HG03064 (cell line): ENCODE data around the gene MIF4GD.
A peak's percentile ranks its signal among the peaks of the same experiment; 100 is the strongest.
"Not testable (repeated sequence)": the region's sequence is repeated elsewhere in the genome, so short reads cannot be mapped to it uniquely, and the experiment has no call there.

Experiments
- ATAC-seq: cut with Tn5 transposase; IDR thresholded peaks from one replicate; pipeline ENCODE4 v1.9.1; 2021; ENCODE audit warnings: low read depth; ENCODE audit not compliant: unreplicated experiment

Gene MIF4GD

DNA sequence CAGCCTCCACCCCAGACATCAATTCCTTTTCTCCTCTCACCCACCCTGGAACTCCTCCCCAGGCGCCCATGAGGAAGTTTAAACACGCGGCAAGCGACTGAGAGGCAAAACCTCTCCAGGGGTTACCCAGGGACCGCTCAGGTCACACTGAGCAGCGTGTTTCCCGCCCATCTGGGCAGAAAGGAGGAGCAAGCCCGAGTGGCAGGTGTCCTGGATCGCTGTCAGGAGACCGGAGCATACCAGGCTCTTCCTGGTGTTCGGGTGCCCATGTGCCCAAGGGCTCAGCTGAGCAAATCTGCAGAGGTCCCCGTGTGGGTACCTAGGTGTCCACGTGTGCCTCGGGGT lies 17.7 kb upstream of the MIF4GD start:
- ATAC-seq, result peak; percentile 6

DNA sequence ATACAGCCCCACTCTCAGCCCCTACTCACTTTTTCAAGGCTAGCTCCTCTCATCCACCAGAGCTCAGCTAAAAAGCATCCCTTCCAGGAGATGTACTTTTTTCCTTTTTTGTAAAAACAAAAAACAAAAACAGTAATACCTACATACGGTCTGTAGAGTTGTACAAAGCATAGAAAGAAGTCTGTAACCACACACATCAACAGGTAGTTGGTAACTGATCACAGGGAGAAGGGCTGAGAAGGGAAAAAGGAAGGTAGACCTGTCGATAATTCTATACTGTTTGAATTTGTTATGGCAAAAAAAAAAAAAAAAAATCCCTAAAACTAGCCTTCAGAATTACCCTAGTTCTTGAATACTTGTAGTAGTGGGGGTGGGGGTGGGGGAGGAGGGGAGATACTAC lies 17.3 kb upstream of the MIF4GD start:
- ATAC-seq, result no peak

DNA sequence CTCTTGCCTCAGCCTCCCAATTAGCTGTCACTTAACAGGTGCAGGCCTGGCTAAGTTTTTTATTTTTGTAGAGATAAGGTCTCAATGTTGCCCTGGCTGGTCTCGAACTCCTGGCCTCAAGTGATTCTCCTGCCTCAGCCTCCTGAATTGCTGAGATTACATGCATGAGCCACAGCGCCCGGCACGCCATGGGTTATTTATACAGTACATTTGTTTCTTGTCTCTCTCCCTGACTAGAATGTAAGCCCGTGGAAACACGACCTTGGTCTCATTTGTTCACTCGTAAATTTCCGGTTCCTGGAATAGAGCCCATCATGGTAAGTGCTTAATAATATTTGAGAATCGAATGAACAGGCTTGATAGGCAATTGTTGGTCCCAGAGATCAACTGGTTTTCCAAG lies 16.2 kb upstream of the MIF4GD start:
- no peak for ATAC-seq

DNA sequence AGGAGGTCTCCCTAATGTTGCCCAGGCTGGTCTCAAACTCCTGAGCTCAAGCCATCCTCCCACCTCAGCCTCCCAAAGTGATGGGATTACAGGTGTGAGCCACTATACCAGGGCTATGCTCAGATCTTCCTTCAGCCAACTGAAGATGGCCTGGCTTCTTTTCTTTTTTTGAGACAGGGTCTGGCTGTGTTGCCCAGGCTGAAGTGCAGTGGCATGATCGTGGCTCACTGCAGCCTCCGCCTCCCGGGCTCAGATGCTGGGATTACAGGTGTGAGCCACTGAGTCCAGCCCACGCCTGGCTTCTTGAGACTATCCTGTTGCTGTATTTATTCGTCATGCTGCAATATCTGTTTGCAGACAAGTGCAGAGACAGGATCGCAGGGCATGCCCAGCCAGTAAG lies 14.1 kb upstream of the MIF4GD start:
- no peak for ATAC-seq

DNA sequence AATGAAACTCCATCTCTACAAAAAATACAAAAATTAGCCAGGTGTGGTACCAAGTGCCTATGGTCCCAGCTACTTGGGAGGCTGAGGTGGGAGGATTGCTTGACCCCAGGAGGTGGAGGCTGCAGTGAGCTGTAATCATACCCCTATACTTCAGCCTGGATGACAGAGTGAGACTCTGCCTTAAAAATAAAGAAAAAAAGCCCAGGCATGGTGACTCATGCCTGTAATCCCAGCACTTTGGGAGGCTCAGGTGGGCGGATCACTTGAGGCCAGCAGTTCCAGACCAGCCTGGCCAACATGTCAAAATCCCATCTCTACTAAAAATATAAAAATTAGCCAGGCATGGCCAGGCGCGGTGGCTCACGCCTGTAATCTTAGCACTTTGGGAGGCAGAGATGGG lies 9.2 kb upstream of the MIF4GD start:
- not testable (repeated sequence) for ATAC-seq

DNA sequence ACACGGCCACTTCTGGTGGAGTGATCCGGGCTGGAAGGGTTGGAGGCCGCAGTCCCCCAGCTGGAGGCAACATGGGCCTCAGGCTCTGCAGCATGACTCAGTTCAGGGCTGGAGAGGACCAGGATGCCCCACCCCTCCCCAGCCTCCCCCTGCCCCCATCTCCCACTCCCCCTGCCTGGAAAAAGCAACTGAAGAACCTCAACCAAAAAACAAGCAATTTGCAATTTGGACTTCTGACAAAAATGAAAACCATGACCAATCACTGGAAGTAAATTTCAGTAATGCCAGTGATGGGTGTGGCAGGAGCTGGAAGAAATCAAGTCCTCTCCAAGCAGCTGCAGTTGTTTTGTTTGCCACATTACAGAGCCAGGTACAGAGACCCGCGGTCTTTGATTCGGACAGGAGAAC lies 6.6 kb upstream of the MIF4GD start:
- no peak for ATAC-seq

DNA sequence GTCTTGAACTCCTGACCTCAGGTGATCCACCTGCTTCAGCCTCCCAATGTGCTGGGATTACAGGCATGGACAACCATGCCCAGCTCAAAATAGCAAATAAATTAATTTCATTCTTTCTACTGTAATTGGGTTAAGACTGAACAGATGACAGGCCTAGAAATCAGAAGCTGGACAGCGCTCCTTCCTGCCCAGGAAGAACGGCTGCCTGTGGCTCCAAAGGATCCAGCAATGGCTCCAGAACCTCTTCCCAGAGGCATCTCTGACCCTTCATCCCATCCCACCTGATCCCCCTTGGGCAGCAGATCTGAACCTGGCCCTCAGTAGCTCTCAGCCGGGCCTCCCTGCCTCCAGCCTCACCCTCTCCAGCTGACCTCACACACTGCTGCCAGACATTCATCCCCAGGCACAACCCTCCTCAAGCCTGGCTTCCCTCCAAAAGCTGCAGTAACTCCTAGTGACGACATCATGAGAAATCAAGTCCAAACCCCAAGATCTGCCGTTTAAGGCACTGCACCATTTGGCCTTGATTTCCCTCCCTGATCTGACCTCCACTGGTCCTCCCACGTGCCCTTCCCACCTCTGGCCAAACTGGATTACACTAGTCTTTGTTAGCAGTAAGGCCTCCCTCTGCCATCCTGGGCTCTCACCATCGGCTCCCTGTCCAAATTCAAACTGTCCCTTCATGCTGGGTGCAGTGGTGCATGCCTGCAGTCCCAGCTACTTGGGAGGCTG lies 3.1 kb upstream of the MIF4GD start:
- ATAC-seq, result no peak

DNA sequence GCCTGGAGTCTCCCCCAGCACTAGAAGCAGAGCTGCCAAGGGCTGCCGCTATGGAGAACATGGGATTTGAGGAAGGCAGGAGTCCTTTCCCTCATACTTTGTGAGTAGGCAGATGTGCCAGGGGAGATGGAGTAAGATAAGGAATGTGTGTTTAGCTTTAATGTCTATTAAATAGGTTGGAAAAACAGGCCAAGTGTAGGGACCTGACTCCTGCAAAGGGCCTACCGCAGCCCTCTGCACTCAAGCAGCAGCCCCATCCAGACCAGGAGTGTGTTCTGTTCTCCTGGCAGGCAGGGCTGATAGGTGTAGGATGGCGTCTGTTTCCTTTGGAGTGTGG lies 1.8 kb upstream of the MIF4GD start:
- ATAC-seq, result no peak

DNA sequence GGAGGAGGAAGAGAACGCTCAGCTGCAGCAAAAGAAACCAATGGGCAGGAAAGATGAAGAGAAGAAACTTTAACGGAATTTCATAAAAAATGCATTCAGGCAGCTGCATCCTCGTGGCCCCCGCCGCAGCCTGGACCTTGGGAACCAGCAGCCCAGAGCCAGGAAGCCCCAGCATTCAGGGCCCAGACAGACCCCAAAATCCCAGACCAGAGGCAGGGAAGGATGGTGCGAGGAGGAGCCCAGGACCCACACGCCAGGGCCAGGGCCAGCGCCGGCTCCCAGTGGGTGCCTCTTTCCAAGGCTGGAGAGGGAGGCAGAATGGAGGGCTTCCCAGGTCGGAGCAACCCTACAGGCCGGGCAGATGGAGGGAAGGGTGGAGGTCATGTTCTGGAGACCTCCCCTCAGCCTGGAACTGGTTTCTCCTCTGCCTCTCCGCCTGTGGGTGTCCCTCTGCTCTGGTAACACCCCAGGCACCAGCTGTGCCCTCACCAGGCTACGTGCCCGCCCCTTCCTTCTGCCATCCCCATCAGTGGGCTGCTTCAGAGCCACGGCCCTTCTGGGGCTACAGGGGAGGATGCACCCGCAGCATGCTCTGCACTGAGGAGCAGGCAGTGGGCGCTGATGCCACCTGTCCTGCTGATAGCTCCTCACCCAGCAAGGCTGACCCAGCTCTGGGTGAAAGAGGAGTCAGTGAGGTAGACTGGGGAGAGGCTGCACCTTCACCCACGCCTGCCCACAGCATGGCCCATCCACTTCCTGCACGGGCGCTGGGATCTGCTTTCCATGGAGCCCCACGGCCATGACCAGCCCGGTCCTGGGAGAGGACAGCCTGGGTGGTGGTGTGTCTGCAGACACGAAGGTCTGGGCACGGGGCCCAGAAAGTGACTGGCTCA lies 1.2 kb upstream of the MIF4GD start:
- no peak for ATAC-seq

DNA sequence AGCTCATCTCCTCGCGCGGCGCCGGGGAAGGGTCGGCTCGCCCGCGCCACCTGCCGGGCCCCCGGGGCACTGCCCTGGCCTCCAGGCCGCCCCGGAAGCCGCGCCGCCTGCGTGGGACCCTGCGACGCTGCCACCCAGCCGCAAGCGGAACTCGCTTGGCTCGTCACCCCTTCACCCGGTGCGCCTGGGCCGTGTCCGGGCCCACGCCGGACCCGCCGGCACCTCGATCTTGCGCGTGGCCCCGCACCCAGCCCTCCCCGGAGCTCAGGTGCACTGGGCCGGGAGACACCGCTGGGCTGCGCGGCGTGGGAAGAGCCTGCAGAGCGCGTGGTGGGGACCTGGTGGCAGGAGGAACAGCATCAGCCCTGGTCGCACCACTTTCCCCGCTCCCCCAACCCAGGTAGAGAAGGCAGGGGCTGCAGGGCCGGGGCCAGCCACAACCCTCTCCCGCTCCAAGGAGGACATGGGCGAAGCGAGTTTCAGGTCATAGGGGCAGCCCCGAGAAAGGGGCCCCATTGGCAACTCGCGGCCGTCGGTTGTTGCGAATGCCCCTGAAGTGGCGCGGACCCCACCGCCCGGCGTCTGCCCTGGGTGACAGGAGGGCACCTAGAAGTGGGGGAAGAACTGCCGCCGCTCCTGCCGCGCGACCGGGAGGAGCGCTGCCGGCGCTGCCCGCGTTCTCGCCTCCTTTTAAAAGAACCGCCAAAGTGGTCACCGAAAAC lies 363 bp upstream of the MIF4GD start:
- peak; percentile 62 for ATAC-seq

DNA sequence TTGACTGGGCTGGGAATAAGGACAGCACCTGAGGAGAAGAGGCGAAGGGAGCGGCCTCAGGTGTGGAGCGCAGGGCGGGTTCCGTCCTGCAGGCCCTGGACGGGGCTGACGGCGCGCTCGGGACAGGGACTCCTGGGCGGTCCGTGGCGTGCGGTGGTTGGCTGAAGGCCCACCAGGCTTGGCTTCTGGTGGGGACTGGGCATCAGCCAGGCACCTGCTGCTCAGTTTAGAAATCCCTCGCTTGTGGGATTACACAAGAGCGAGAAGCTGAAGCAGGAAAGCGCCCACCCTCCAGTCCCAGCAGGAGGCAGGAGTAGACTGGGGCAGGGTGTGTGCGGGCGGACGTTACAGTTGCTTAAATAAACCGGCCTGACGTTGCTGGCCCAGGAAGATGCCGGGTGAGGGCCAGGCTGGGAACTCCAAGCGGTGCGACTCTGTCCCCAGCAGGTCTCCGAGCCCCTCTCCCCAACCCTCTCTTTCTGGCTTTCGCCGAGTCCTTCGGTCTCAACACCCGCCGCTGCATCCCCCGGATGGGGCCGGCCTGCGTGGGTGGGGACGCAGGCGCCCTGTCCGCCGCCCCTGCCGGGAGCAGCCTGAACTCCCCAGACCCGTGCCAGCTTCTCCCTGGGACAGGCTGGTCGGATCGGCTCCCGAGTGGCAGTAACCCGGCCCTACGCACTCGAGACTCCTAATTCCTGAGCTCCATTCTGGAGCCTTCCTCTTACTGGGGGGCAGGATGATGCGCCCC lies 639 bp downstream of the MIF4GD start:
- ATAC-seq, result peak; percentile 38

DNA sequence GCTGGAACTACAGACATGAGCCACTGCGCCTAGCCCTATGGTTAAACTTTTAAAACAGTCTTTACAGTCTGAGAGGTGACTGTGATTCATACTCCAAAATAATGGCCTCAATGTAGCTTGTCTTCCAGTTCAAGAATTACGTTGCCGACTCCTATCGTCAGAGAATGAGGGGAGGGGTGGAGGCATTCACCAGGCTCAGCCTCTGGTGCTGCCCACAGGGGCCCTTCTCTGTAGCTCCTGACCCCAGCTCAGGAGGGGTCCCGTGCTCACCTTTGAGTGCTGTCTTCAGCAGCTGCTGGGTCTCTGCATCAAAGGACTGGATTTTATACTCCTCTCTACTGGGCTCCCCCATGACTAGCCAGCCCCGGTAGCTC lies 1.2 kb downstream of the MIF4GD start:
- ATAC-seq, result no peak

DNA sequence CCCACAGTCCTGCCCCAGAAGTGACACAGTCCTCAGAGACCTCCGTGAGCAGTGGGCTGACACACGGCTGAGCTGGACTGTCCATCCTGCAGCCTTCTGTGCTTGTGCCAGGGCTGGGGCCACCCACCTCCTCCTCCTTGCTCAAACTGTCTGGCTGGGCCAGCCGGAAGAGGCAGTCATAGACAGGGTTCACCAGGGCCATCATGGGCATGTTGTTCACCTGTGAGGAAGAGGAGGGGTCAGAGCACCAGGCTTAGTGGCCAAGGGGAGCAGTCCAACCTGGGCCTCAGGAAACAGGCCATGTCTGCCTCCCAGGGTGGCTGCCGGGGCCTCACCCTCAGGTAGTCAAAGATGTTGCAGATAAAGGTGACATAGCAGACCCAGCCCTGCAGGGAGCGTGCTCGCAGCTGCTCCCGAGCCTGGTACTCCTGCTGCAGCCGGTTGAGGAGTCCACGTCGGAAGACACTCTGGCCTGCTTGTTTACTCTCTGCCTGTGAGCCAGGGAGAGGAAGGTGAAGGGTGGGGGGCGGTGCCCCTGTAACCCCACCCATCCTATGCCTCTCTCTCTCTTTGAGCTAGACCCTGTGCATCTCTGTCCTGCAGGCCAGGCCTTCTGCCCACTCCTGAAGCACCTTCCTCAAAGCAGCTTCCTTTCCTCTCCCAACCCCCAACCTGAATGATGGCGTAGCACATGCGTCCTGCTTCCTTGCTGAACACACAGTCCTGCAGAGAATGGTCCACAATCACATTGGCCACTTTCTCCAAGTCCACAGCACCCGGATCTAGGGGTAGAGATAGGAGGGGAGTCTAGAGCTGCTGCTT lies 3.4 kb downstream of the MIF4GD start:
- ATAC-seq, result no peak

DNA sequence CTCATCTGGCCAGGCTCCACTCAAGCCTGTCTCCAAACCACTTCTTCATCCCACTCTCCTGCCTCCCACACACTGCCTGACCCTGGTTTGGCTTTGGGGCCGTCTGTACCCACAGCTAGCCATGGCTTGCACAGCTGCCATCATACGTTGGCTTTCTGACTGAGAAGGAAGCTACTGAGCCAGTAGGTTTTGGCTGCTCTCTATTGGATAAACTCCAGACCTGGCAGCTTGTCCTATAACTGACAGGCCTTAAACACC lies 3.9 kb downstream of the MIF4GD start:
- ATAC-seq, result no peak

DNA sequence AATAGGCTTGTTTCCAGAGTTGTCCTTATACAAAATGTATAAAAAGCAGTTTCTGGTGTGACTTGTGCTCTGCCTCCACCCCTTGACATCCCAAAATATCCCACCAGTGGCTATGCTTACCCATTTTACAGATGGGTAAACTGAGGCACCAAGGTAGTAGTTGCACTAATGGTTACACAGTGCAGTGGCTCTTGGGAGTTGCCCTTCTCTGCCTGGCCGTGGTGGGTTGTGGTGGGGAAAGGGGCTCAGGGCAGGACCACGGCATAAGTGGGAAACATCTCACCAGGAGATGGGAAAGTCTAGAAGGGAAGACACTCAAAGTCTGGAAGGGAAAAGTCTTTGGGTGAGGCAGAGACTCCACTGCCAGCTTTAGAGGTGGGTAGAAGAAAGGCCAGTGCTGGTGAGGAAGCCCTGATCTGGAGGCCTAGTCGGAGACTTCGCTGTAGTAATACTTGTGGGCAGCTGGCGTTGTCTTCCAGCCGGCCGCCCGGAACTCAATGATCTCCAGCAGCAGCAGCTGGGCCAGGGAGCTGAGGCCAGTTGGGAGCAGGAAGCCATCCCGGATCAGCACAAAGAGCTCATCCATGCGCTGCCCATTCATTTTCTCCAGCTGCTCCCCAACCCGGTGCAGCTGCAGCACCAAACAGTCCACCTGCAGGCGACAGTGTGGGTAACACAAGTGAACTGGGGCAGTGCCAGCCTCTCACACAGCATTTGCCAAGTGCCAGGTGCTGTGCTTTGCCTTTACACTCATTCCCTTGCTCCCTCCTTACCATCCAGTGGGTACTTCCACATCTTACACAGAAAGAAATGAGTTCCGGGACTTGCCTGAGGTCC lies 4.5 kb downstream of the MIF4GD start:
- no peak for ATAC-seq

DNA sequence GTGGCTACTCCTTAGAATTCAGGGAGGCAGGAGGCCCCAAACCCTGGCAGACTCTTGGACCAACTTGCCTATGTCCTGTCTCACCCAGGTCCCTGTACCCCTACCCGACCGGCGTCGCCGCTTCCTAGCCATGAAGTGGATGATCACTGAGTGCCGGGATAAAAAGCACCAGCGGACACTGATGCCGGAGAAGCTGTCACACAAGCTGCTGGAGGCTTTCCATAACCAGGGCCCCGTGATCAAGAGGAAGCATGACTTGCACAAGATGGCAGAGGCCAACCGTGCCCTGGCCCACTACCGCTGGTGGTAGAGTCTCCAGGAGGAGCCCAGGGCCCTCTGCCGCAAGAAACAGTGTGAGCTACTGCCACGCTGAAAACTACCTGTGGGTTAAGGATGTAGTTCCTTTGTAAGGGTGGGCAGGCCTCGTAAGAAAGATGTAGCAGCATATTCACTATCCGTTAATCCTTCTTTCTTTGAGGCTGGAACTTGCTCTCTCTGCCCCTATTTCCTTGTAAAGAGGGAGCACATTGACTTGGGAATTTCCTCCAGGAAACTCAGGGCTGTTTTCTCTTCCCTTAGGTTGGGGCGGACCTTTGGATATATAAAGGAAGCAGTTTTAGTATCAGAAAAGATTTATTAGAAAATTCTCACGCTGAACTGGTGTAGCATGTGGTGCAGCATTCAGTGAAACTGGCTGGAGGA lies 5.3 kb downstream of the MIF4GD start:
- ATAC-seq, result no peak

DNA sequence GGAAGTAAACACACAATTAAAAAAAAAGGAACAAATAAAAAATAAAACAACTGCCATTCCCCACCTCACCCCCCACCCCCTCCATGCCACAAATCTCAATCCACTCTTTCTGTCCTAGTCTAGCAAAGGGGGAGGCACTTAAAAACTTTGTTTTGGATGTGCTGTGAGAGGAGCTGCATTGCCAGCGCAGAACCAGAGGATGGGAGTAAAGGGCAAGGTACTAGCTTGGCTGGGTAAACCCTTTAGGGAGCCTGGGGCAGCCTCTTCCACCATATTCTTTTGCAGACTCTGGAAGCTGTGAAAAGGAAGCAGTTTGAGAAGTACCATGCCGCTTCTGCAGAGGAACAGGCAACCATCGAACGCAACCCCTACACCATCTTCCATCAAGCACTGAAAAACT lies 8.0 kb downstream of the MIF4GD start:
- ATAC-seq, result no peak

DNA sequence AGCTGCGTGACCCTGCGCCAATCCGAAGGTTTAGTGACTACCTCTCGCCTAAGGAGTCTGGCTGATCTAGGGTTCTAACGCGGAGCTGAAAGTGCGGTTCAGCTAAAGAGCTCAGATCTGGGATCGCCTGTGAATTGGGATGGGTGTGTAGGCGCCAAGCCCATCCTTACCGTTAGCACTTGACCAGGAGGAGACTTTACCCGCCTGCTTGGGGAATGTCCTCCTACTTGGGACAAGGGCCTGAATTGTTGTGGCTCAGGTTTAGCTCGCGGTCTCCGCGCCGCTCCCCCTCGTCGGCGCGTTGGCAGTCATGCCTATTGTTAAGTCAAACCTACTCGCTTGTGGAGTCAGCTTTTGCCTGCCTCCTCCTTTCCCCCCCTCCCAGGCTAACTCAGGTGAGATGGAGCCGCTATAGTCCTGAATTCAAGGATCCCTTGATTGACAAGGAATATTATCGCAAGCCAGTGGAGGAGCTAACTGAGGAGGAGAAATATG lies 8.9 kb downstream of the MIF4GD start:
- no peak for ATAC-seq
